Keratinocyte (primary cell): Measurements from ENCODE around the gene SLC5A3. TPM values are rescaled to one million over a fixed set of nuclear protein-coding genes. Genes with fewer than 3 reads are reported as not detected.

Source experiments
- DNase-seq: peaks from one replicate; pipeline ENCODE4 v3.0.0-alpha.2; 2011; ENCODE audit warnings: low read depth, missing footprints, low spot score
- FAIRE-seq: peaks from 2 replicates; lab custom pipeline; 2011; peaks lifted over from hg19 to GRCh38; lab: Jason Lieb, UNC
- H2AFZ ChIP-seq: 2 replicates; pipeline ENCODE4 v1.6.0; 2012; ENCODE audit warnings: low read length, control low read depth, inconsistent platforms; ENCODE audit not compliant: control insufficient read depth
- H3K27ac ChIP-seq: 2 replicates; pipeline ENCODE4 v1.5.1; 2011; ENCODE audit warnings: low read length; ENCODE audit not compliant: control insufficient read depth, insufficient read depth
- H3K27me3 ChIP-seq: 3 replicates; pipeline ENCODE4 v1.6.0; 2011; ENCODE audit warnings: low read length; ENCODE audit not compliant: control insufficient read depth, insufficient read depth; ENCODE audit errors: extremely low read depth
- H3K36me3 ChIP-seq, 2 experiments: 2 replicates in 1 of 2; 3 replicates in 1 of 2; pipeline ENCODE4 v1.5.1; 2011; ENCODE audit warnings: low read length in 2 of 2, mild to moderate bottlenecking in 1 of 2; ENCODE audit not compliant: control insufficient read depth in 2 of 2, insufficient read depth in 2 of 2; ENCODE audit errors: extremely low read depth in 1 of 2
- H3K4me1 ChIP-seq: 3 replicates; pipeline ENCODE4 v1.5.1; 2011; ENCODE audit warnings: low read length; ENCODE audit not compliant: control insufficient read depth, insufficient read depth; ENCODE audit errors: extremely low read depth
- H3K4me2 ChIP-seq: 3 replicates; pipeline ENCODE4 v1.6.0; 2011; ENCODE audit warnings: low read depth, low read length; ENCODE audit not compliant: control insufficient read depth, insufficient read depth; ENCODE audit errors: extremely low read depth
- H3K4me3 ChIP-seq, 3 experiments: fragments of 200-600 bp in 1 of 3; sonication (generic) in 1 of 3; 2 replicates in 2 of 3; 3 replicates in 1 of 3; pipeline ENCODE4 v1.5.1; 2011 to 2016; ENCODE audit warnings: low read length in 3 of 3, mild to moderate bottlenecking in 3 of 3, control low read depth in 2 of 3, inconsistent platforms in 1 of 3, low read depth in 1 of 3, mixed read lengths in 1 of 3, mixed run types in 1 of 3, moderate library complexity in 1 of 3; ENCODE audit not compliant: control insufficient read depth in 2 of 3, insufficient read depth in 2 of 3; ENCODE audit errors: extremely low read depth in 1 of 3
- H3K79me2 ChIP-seq: 2 replicates; pipeline ENCODE4 v1.6.0; 2012; ENCODE audit warnings: low read length; ENCODE audit not compliant: control insufficient read depth, insufficient read depth
- H3K9ac ChIP-seq: 3 replicates; pipeline ENCODE4 v1.6.0; 2011; ENCODE audit warnings: low read length; ENCODE audit not compliant: control insufficient read depth, insufficient read depth; ENCODE audit errors: extremely low read depth
- H3K9me1 ChIP-seq: 3 replicates; pipeline ENCODE4 v1.6.0; 2011; ENCODE audit warnings: low read length; ENCODE audit not compliant: control insufficient read depth, insufficient read depth; ENCODE audit errors: extremely low read depth
- H3K9me3 ChIP-seq: 2 replicates; pipeline ENCODE4 v1.5.1; 2012; ENCODE audit warnings: low read depth, low read length; ENCODE audit not compliant: control insufficient read depth
- H4K20me1 ChIP-seq: 3 replicates; pipeline ENCODE4 v1.6.0; 2011; ENCODE audit warnings: low read length; ENCODE audit not compliant: control insufficient read depth, insufficient read depth; ENCODE audit errors: extremely low read depth
- CTCF ChIP-seq, 3 experiments: IDR thresholded peaks in 1 of 3; conservative IDR thresholded peaks in 1 of 3; optimal IDR thresholded peaks in 1 of 3; 2 replicates in 2 of 3; 3 replicates in 1 of 3; pipeline versions ENCODE3 to v1.5.1; 2011; ENCODE audit warnings: low read length in 3 of 3, mild to moderate bottlenecking in 3 of 3, moderate library complexity in 2 of 3, control low read depth in 1 of 3, inconsistent platforms in 1 of 3; ENCODE audit not compliant: insufficient read depth in 2 of 3; ENCODE audit errors: extremely low read depth in 1 of 3
- EZH2 ChIP-seq: IDR thresholded peaks from one replicate; pipeline ENCODE4 v1.6.1; 2012; ENCODE audit warnings: inconsistent platforms, mild to moderate bottlenecking, low read length, moderate library complexity
- dilution Hi-C: fragments of 300-500 bp; cut with MboI; formaldehyde crosslinking; loops from one replicate; pipeline ENCODE4 v1.7.0; 2020; ENCODE audit warnings: low sequenced_read_pairs; ENCODE audit not compliant: extremely low pct_ligation_motif_present
- polyA plus RNA-seq, 5 experiments: library from polyadenylated mRNA; depleted of rRNA in 3 of 5; stranded (reverse) in 3 of 5; stranded (forward) in 1 of 5; unstranded in 1 of 5; fragments of >200 nt; gene quantifications; 1 replicate in 1 of 5; 2 replicates in 3 of 5; 3 replicates in 1 of 5; pipeline versions ENCODE4 v1.2.1 to v1.2.3, GENCODE V29; 2011 to 2012; ENCODE audit warnings: missing spikeins in 2 of 5, low read depth in 1 of 5, low replicate concordance in 1 of 5

Gene SLC5A3
- polyA plus RNA-seq, 1 donor (not counting 4 experiments of a cell fraction or from before 2014, with no cell fraction given) = 5.9 TPM

- Histone ChIP-seq H3K9ac (no peak overlapping the region), H4K20me1 (no peaks in the 10 kb centered on the region), H3K4me2 (peak overlapping the region; percentile 55), H3K27me3 (no peaks in the 10 kb centered on the region), H3K36me3 (no peaks in the 10 kb centered on the region), H3K4me1 (peaks cover 30% of the 10 kb centered on the region), H3K4me3 (no peak overlapping the region), H3K9me1 (no peaks in the 10 kb centered on the region), H2AFZ (peak overlapping the region; percentile 63), H3K9me3 (no peaks in the 10 kb centered on the region), H3K79me2 (no peaks in the 10 kb centered on the region), H3K27ac (peak overlapping the region; percentile 58)
- FAIRE-seq = peak; percentile 87
- dilution Hi-C loops = no loop called here
- DNase-seq = no peak
- TF ChIP-seq EZH2 (no peak), CTCF (optimal IDR thresholded peaks at IDR 0.05 in 1 of 3, IDR thresholded peaks at IDR 0.05 in 1 of 3, conservative IDR thresholded peaks at IDR 0.05 in 1 of 3; ENCODE audit: extremely low read depth in 1 of 3, insufficient read depth in 2 of 3, low read length in 3 of 3) (no peak)
Observed at GRCh38 chr21:34037009-34037795, 36.2 kb upstream of the SLC5A3 start.

DNA sequence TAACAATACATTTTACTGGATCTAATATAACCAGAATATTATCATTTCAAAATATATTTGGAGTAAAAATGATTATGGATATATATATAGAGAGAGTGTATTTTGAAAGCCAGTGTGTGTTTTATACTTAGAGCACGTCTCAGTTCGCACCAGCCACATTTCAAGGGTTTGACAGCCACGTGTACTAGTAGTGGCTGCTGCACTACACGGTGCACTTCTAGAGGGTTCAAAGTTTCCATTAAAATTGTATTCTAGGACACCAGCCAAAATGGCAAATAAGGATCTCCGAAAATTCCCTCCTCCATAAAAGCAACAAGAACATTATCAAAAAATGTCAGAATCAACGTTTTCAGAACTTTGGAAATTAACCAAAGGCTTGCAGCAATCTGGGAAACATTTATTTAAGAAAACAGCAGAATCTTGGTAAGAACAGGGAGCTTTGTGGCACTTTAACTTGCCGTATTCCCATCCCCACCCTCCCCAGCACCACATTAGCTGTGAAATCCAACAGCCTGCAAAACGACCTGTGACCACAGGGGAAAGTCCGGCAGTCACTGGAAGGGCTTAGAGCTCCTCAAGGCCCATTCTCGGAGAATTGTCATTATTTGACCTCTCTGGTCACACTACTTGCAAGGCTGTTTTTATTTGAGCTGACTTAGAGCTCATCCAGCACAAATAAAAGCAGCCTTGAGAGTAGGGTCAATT is 33.5 kb upstream of the SLC5A3 start:
- Histone ChIP-seq H2AFZ (no peak overlapping the region), H3K9me1 (no peaks in the 10 kb centered on the region), H3K36me3 (no peaks in the 10 kb centered on the region), H3K79me2 (no peaks in the 10 kb centered on the region), H3K9me3 (no peaks in the 10 kb centered on the region), H3K9ac (no peak overlapping the region), H3K4me3 (no peak overlapping the region), H3K4me2 (no peak overlapping the region), H4K20me1 (no peaks in the 10 kb centered on the region), H3K27me3 (no peaks in the 10 kb centered on the region), H3K4me1 (peaks cover 38% of the 10 kb centered on the region), H3K27ac (no peak overlapping the region)
- DNase-seq (no peak), FAIRE-seq (no peak)
- no peak for TF ChIP-seq CTCF (optimal IDR thresholded peaks at IDR 0.05 in 1 of 3, IDR thresholded peaks at IDR 0.05 in 1 of 3, conservative IDR thresholded peaks at IDR 0.05 in 1 of 3; ENCODE audit: extremely low read depth in 1 of 3, insufficient read depth in 2 of 3, low read length in 3 of 3)
- TF ChIP-seq EZH2 = no peak
- dilution Hi-C loops = no loop called here
